Activated CD4-positive, alpha-beta T cell treated with anti-CD3 and anti-CD28 coated beads for 48 hours (primary cell): ENCODE results near the gene TARM1.
"Not testable (repeated sequence)": the region's sequence is repeated elsewhere in the genome, so short reads cannot be mapped to it uniquely, and the experiment has no call there.

Experiments used
- DNase-seq: peaks from one replicate; pipeline ENCODE4 v3.0.0-alpha.2; 2020

The TARM1 gene

DNA sequence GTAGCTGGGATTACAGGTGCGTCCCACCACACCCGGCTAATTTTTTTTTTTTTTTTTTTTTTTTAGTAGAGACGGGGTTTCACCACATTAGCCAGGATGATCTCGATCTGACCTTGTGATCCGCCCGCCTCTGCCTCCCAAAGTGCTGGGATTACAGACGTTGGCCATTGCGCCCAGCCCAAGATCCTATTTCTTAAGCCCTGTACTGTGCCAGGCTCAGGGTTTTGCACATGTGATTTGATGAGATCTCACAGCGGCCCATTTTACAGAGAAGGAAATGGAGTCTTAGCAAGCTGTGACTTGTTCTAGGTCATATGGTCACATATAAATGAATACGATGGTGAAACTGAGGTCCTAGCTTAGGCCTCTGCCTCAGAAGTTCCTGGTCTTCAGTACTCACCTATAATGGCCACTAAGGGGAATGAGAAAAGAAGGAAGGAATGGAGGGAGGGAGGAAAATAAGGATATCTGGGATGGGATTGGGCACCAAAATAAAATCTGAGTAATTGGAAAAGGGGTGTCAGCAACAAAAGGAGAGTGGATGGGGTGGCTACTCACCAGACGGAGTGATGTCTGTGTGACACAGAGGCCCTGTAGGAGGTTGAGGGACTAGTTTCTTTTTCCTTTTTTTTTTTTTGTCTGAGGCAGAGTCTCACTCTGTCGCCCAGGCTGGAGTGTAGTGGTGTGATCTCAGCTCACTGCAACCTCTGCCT lies 18.2 kb upstream of the TARM1 start:
- DNase-seq: no peak

- DNase-seq: no peak
These were observed 15.5 kb upstream of the TARM1 start for GRCh38 chr19:54096617-54097106.

- DNase-seq: peak; percentile 56
These were observed 14.9 kb upstream of the TARM1 start for GRCh38 chr19:54095859-54096616.

DNA sequence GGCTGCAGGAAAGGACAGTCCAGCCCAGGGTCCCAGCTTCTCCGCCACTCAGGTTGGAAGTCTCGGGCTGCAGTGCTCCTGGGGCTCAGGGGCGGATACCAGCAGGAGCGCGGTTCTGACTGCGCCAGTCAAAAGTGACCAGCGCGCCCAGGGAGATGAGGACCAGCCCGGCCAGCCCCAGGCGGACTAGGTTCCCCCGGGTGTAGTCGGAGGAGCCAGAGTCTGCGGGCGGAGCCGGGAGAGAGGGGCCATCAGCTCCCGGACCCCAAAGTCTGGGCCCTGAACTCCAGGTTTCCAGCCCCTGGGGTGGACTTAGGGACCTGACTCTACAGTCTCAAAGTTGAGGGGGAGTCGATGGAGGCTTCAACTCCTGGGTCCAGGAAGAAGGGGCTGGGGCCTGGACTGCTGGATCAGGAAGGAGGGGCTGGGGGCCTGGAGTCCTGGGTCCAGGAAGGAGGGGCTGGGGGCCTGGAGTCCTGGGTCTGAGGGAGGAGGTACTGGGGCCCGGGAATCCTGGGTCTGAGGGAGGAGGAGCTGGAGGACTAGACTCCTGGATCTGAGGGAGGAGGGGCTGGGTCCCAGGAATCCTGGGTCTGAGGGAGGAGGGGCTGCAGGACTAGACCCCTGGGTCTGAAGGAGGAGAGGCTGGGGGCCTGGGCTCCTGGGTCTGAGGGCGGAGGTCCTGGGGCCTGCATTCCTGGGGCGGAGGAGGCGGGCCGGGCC lies 14.1 kb upstream of the TARM1 start:
- no peak for DNase-seq

DNA sequence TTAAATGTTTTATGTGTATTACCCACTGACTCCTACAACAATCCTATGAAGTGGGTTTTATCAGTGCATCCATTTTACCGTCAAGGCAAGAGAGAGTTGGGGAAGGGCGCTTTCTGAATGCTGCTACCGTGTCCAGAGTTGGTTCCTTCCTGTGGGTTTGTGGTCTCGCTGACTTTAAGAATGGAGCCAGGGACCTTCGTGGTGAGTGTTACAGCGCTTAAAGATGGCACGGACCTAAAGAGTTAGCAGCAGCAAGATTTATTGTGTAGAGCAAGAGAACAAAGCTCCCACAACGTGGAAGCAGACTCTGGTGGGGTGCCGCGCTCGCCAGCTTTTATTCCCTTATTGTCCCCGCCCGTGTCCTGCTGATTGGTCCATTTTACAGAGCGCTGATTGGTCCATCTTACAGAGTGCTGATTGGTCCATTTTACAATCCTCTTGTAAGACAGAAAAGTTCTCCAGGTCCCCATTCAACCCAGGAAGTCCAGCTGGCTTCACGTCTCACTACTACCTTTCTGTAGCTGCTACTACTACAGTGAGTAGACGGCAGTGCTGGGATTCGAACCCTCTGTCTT lies 13.3 kb upstream of the TARM1 start:
- no peak for DNase-seq

DNA sequence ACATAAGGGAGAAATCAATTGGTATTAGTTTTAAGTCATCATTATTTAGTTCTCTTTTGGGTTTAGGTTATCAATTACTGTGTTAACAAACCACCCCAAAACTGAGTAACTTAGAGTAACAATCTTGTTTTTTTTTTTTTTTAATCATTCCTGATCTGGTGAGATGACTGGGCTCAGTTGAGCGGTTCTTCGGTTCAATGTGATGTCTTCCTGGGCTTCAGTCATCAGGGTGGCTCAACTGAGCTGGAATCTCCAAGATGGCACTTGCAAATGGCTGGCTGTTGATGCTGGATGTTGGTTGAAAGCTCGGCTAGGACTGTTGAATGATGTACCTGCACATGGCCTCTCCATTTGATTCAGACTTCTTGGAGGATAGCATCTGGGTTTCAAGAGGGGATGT lies 3.2 kb upstream of the TARM1 start:
- no peak for DNase-seq

GRCh38 chr19:54077334-54077733 lies 3.8 kb downstream of the TARM1 start:
- DNase-seq: no peak

GRCh38 chr19:54074851-54075250 lies 6.3 kb downstream of the TARM1 start:
- DNase-seq: no peak

GRCh38 chr19:54073829-54074228 lies 7.3 kb downstream of the TARM1 start:
- DNase-seq: no peak

GRCh38 chr19:54069470-54069869 lies 11.7 kb downstream of the TARM1 start:
- DNase-seq: no peak

DNA sequence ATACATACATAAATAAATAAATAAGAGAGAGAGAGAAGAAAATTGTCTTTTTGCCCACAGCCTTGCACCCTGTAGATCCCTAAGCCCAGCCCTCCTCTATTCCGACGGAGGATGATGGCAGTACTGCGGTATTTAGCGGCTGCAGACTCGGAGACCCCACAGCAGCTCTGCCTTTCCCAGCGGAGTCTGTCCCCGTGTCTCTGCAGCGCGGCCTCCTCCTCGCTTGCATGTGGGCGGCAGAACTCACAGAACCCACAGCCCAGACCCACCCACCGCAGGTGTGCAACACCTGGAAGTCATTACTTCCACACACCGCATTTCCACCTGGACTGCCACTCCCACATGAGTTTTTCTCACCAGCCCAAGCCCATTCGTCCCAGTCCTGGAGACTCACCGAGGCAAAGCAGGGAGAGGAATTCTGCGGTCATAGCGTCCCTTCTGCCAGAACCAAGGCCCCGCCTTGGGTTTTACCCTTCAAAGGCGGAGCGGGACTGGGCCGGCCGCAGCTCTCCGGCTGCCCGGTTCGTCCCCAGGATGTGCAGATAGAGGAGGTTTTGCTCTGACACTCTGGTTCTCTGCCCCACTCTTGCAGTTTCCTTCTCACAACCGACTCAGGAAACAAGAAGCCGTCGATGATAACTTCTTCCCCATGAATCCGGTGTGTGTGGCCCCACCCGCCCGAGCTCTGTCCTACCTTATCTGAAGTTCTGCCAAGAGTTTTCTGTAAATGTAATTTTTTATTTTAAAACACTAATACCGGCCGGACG lies 17.6 kb downstream of the TARM1 start, which contains the start of gene VSTM1:
VSTM1 (minus strand) TSS at position 548 of the 767 bp plus-strand sequence; CDS start at position 428, 120 bp downstream.
- no peak for DNase-seq

DNA sequence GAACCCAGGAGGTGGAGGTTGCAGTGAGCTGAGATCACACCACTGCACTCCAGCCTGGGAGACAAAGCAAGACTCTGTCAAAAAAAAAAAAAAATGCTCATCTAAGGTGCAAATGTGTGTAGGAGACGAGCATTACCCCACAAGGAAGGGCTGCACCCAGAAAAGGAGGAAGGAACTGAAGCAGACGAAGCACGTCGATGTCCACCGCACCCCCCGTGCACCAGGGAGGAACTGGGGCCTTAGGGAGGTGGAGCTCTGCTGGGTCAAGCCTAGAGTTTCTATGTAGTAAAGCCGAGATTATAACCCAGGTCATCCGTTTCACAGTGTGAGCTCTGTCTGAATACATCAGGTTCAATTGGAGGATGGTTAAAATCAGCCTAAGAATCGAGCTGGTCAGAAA lies 18.5 kb downstream of the TARM1 start:
- DNase-seq: no peak

- DNase-seq: no peak
These were observed 33.5 kb downstream of the TARM1 start for GRCh38 chr19:54047616-54048015.

DNA sequence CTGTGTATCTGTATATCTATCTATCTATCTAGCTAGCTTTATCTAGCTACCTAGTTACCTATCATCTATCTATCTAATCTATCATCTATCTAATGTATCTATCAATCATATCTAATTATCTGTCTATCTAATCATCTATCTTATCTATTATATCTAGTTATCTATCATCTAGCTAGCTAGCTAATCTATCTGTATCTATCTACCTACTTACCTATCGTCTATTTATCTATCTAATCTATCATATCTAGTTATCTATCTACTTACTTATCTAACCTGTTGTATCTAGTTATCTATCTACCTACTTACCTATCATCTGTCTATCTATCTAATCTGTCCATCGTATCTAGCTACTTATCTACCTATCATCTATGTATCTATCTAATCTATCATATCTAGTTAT lies 35.4 kb downstream of the TARM1 start:
- no peak for DNase-seq

DNA sequence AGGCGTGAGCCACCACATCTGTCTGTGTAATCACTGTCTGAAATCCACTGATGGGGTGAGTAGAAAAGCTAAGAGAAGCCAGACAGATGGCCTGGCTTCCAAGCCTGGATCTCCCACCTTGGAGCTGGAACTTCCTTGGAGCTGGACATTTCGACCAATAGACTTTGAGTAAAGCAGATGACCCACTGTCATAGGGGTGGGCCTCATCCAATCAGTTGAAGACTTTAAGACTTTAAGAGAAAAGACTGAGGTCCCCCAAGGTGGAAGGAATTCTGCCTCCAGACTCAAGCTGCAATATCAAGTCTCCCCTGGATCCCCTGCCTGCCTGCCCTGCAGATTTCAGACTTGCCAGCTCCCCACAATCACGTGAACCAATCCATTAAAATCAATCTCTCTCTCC lies 38.2 kb downstream of the TARM1 start:
- no peak for DNase-seq

DNA sequence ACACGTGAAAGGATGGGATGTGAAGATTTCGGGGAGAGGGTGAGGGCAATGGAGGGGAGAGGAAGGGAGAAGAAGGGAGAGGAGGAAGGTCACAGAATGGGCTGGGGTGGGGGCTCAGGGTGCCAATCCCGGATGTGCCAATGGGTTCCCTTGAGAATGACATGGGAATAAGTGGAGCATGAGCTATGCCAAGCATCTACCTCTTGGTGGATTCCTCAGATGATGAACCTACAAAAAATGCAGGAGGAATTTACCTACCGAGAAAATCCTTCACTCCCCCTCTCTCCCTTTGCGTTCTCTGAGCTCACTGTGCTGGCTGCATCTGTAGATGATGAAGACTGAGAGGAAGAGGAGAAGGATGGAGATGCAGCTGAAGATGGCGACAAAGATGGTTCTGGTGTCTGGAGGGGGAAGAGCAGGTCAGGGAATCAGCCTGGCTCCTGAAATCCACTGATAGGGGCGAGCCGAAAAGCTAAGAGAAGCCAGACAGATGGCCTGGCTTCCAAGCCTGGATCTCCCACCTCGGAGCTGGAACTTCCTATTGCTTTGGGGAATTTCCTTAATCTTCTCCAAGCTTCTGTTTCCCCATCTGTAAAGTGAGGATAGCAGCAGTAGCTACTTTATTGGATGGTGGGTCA lies 39.1 kb downstream of the TARM1 start:
- DNase-seq: no peak

DNA sequence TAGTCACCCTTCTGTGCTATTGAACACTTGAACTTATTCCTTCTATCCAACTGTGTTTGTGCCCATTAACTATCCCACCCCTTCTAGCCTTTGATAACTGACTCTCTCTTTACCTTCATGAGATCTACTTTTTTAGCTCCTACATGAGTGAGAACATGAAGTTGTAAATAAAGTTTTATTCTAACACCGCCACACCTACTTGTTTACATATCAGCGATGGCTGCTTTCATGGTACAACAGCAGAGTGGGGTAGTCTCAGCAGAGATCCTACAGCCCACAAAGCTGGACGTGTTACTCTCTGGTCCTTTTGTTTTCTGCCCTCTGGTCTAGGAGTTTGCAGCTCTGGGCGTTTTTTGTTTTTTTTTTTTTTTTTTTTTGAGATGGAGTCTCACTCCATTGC lies 41.2 kb downstream of the TARM1 start:
- no peak for DNase-seq

DNA sequence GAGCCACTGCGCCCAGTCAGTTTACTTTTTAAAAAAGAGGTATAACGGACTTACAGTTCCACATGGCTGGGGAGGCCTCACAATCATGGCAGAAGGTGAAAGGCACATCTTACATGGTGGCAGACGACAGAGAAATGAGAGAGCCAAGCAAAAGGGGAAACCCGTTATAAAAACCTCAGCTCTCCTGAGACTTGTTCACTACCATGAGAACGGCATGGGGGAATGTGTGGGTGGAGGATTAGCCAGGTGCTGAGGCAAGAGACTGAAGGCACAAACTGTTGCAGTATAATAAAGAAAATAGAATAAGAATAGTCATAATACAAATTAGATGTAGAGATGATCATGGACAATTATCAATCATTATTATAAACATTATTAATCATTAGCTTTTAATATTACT lies 44.6 kb downstream of the TARM1 start:
- not testable (repeated sequence) for DNase-seq

DNA sequence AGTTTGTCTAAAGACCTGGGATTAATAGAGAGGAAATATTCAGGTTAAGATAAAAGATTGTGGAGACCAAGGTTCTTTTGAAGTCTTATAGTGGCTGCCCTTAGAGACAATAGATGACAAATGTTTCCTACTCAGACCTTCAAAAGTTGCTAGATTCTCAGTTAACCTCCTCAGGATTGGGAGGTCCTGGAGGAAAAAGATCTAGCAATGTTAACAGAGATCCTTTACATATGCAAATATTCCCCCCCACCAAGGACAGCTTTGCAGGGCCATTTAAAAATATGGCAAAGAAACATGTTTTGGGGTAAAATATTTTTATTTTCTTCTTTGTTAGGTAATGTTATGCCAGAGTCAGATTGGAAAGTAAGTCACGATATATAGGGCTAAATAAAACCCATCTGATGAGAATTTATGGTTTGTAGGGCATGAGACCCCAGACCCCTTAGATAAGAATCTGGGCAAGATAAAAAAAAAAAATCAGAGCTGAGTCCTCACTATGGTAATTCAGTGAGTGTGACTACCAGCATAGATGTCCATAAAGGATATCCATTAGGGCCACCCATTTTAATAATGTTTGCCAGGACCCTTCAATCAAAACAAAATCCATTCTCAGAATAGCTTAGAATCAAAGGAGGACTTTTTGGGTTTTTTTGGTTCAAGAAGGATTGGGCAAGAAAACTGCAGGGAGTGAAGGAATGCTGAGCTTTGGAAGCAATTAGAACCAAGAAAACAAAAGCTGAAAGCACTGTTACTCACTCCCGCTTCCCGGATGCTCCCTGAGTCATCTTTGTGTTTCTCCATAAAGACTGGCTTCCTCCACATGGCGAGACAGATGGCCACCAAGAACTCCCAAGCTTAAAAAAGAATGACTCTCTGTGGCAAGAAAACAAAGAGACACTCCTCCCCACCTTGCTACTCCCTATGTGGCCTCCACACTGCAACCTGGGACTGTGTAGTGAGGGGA lies 45.7 kb downstream of the TARM1 start:
- DNase-seq: no peak

GRCh38 chr19:54030895-54031586 lies 50.1 kb downstream of the TARM1 start:
- DNase-seq: no peak
